ENCODE results near the gene RBBP5.
A peak's percentile ranks its signal among the peaks of the same experiment; 100 is the strongest.
"Not testable (repeated sequence)": the region's sequence is repeated elsewhere in the genome, so short reads cannot be mapped to it uniquely, and the experiment has no call there.

RBBP5 gene, protein sequence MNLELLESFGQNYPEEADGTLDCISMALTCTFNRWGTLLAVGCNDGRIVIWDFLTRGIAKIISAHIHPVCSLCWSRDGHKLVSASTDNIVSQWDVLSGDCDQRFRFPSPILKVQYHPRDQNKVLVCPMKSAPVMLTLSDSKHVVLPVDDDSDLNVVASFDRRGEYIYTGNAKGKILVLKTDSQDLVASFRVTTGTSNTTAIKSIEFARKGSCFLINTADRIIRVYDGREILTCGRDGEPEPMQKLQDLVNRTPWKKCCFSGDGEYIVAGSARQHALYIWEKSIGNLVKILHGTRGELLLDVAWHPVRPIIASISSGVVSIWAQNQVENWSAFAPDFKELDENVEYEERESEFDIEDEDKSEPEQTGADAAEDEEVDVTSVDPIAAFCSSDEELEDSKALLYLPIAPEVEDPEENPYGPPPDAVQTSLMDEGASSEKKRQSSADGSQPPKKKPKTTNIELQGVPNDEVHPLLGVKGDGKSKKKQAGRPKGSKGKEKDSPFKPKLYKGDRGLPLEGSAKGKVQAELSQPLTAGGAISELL

DNA sequence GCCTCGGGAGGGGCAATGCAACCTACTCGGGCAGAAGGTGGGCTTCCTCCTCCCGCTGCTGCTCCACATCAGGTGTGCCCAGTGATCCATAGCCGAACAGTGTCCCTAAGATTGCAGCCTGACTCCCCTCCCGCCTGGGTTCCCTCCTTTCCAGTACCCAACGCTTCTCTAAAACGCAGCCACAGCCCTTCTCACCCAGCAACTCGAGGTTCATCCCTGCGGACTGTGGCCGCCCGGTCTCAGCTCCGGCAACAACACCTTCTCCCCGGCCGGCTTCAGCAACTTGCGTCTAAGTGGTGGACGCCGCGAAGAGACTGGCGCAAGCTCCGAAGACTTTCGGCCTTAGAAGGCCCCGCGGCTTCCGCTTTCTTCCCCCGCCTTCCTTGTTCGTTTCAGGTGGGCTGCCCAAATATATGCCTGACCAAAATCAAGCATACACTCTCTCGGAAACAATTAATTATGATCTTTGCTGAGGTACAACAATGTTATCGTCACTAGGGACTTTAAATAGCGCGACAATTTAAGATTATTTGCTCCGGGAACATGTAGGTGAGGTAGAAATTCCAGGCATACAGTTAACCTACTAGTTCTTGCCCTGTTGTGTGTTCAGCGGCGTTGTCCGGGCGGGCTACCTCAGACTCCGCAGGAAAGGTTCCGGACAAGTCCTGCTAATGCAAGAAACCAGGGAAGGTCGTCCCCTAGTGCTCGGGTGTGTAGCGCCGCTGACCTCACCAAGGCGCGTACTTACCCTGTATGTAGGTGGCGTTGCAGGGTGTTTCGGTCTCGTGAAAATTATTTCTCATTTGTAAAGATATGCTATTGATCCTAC lies at the start of gene RBBP5:
Gene RBBP5, minus strand, starts transcription at position 319 of the 829 bp plus-strand sequence. Its CDS starts 105 bp downstream, at position 214.
- DNase-seq (ENCODE audit: extremely low read depth in 1 of 2, low read depth in 1 of 2), result peak; percentile 78 to 92

DNA sequence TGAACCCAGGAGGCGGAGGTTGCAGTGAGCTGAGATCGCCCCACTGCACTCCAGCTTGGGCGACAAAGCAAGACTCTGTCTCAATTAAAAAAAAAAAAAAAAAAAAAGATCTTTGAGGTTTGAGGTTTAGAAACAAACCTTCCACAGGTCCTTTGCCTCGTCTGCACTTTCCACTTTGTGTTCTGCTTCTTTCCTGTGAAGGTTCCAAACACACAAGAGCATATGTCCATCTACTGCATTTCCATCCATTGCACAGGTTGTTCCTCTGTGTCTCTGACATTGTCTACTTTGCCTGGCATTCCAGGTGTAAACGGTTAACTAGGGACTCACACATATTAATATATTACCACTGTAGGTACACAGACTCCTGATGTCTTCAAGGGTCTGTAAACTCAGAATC lies 49.6 kb upstream of the RBBP5 start:
- no peak for DNase-seq (ENCODE audit: extremely low read depth in 1 of 2, low read depth in 1 of 2)

DNA sequence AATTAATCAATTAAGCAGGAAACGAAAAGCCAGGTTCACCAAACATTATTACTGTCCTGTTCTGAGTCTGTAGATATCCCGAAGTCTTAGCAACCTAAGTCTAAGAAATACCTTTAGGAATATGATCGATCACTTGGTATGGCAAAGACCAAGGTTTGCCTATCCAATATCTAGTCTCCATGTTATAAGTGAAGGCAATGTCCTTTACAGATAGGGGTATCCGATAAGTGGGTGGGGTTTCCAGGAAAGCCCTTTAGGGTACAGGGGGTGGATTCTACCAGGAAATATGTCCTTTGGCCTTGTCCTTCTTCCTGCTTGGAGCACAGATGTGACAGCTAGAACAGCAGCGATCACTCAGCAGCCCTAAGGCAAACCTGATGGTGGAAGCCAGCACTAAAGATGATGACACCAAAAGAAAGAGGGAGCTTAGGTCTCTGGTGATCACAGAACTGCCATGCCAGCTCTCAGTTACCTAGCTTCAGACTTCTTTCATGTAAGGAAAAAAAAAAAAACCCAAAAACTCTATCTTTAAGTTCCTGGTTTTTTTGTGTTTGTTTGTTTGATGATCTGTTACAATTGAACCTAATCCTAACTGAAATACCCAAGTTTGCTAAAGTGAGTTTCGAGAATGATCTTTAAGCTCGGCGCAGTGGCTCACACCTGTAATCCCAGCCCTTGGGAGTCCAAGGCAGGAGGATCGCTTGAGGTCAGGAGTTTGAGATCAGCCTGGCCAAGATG lies 48.9 kb upstream of the RBBP5 start:
- no peak for DNase-seq (ENCODE audit: extremely low read depth in 1 of 2, low read depth in 1 of 2)

DNA sequence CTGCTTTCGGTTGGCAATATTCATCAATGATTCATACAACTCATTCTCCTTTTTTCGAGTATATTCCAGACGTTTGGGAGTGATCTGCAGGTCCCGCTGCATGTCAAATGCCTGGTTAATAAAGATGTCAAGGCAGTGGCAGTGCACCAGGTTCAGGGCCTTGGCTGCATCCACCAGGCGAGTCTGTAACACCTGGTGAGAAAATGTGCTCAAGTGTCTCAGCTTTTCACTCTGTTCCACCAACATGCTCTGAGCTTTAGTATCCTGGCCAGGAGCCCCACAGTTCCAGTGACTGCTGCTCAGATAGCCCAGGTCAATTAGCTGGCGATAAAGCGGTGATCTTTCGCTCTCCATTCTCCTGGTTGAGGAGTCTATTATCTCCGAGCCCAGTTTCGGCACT lies 47.5 kb upstream of the RBBP5 start:
- DNase-seq (ENCODE audit: extremely low read depth in 1 of 2, low read depth in 1 of 2), result no peak

DNA sequence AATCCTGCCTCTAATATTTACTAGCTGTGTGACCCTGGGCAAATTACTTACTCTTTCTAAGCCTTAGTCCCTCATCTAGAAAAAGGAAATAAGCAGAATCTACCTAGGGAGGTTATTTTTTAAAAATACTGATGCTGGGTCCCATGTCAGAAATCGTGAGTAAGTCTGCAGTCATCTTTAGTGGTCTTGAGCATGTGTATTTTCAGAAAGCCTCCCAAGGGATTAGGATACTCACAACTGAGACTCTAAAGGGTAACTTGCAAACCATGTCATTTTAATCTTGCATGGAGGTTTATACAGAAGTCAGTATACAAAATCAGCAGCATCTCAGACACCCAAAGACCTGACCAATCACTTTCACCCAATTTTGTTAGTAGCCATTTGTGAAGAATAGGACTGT lies 46.5 kb upstream of the RBBP5 start:
- DNase-seq (ENCODE audit: extremely low read depth in 1 of 2, low read depth in 1 of 2), result no peak

DNA sequence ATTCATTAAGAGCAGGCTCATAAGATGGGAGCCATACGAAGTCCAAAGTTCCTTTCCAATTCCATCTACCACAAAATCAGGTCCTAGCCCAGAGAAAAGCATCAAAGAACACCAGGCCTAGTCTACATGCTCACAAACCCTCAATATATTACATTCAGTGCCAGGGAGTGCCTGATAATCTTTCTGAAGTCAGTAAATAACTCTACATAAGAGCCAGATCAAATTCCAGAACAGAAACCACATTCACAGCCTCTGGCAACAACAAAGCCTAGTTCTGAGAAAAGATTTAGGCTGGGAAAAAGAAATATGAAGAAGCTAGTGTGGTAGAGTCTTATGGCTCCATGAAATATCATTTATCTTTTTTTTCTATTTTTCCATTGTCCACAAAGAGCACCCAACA lies 40.5 kb upstream of the RBBP5 start:
- no peak for DNase-seq (ENCODE audit: extremely low read depth in 1 of 2, low read depth in 1 of 2)

DNA sequence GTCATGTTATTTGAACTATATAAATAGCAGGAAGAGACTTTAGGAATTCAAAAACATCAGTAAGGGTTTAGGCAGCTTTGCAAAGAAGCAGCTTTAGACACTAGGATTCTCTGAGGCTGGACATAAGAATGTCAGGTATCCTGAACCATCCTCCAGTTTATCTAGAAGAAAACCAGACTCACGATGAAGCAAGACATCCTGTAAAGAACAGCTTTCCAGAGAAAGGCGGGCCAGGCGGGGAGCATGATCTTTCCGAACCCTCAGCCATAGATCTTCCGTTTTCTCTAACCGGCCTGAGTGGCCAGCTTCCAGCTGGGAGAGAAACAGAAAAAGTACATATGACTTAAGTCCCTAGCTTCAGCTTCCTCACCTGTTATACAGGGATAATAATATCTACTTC lies 39.3 kb upstream of the RBBP5 start:
- no peak for DNase-seq (ENCODE audit: extremely low read depth in 1 of 2, low read depth in 1 of 2)

DNA sequence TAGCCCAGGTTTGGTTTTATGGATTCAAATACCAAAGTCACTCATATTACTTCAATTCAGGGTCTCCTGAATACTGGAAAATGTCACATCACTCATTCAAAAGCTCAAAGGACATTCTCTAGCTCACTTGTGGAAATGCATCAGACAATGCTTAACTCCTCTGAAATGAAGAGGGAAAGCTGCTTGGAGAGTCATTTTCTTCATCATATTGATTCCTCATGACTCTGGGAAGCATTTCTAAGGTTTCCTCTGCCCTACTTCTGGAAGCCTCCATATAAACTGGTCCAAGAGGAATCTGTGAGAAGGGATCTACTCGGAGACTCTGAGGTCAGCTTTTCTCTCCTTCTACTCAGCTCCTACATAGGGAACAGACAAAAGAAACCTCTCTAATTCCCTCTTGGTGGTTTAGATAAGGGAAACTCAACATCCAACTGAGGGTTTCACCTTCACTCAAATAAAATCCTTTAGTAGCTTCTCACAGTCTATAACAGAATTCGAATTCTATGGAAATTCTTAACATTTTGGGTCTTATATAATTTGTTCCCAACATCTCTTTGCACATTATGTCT lies 36.4 kb upstream of the RBBP5 start:
- DNase-seq (ENCODE audit: extremely low read depth in 1 of 2, low read depth in 1 of 2), result no peak

DNA sequence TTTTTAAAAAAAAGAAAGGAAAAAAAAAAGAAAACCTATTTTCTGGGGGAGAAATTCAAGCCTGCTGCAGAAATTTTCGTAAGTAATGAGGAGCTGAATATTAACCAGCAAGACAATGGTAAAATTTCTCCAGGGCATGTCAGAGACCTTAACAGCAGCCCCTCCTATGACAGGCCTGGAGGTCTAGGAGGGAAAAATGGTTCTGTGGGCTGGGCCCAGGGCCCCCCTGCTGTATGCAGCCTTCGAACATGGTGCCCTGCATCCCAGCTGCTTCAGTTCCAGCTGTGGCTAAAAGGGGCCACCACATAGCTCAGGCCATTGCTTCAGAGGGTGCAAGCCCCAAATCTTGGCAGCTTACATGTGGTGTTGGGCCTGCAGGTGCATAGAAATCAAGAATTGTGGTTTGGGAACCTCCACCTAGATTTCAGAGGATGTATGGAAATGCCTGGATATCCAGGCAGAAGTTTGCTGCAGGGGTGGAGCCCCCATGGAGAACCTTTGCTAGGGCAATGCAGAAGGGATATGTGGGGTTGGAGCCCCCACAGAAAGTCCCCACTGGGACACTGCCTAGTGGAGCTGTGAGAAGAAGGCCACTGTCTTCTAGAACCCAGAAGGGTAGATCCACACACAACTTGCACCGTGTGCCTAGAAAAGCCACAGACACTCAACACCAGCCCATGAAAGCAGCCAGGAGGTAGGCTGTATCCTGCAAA lies 34.0 kb upstream of the RBBP5 start:
- not testable (repeated sequence) for DNase-seq (ENCODE audit: extremely low read depth in 1 of 2, low read depth in 1 of 2)

DNA sequence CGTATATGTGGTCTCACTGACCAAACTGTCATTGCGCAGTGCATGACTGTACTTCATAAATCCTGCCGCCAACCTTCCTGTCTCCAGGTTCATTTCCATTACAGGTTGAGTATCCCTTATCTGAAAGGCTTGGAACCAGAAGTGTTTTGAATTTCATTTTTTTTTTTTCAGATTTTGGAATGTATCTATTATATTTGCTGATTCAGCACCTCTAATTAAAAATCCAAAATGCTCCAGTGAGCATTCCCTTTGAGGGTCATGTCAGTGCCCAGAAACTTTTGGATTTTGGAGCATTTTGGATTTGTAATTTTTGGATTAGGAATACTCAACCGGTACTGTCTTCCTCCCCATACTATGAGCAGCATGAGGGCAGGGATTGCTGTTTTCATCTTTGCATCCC lies 30.7 kb upstream of the RBBP5 start:
- no peak for DNase-seq (ENCODE audit: extremely low read depth in 1 of 2, low read depth in 1 of 2)

DNA sequence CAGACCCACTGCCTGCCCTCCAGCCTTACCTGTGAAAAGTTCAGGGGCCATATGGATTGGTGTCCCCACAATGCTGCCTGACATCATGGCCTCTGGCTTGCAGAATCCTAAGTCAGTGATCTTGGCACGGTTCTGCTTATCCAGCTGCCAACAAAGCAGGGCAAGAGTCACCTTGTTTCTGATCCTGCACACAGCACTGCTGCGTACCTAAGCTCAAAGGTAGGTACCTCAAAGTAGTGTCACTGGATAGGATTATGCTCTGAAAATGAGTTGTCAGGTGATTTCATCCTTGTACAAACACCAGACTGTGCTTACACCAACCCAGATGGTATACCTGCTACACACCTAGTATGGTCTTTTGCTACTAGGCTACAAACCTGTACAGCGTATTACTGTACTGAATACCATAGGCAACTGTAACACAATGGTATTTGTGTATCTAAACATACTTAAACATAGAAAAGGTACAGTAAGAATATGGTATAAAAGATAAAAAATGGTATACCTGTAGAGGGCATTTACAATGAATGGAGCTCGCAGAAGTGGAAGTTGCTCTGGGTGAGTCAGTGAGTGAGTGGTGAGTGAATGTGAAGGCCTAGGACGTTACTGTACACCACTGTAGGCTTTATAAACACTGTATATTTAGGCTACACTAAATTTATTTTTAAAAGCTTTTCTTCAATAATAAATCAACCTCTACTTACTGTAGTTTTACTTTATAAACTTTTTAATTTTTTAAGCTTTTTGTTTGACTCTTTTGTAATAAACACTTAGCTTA lies 29.1 kb upstream of the RBBP5 start:
- no peak for DNase-seq (ENCODE audit: extremely low read depth in 1 of 2, low read depth in 1 of 2)

DNA sequence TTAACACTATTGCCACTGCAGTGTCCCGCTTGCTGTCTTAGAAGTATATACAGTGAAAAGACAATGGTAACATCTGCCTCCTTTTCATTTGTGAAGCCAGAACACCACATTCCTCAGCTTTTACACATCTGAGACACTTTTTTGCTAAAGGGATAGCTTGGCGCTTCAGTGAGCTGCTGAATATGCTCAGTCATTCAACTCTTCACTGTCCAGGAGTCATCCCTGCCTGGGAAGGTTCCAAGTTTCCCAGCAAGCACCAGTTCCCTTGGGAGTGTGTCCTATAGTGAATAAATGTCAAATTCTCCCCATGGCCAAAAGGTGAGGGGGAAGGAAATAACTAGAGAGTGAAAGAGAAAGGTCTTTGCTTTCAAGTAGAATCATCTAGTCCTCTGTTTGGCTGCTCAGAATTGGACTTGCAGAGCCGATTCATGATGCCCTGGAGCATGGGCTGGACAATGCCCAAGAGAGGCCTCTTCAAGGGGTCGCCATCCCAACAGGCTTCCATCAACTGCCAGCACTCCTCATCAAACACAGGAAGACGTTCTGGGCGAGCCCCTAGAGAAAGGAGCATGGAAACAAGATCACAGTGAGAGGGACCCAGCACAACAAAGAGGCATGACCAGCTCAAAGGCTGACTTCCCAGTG lies 25.5 kb upstream of the RBBP5 start:
- DNase-seq (ENCODE audit: extremely low read depth in 1 of 2, low read depth in 1 of 2), result no peak

DNA sequence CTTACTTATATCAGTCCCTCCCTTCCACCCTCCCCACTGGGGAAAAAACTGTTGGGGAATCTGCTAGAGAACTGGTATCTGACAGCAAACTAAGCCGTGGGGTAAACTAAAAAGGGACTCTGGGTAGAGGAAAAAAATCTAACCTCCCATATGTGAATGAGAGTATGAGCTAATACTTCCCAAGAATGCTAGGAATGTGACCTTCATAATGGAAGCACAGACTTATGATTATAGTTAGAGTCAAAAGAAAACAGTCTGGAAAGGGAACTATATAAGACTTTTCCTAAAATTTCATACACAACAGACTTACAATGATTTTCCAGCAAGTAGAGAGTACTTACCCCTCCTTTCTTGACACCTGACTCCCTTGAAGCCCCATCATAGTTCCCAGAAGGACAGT lies 23.0 kb upstream of the RBBP5 start:
- DNase-seq (ENCODE audit: extremely low read depth in 1 of 2, low read depth in 1 of 2), result no peak

DNA sequence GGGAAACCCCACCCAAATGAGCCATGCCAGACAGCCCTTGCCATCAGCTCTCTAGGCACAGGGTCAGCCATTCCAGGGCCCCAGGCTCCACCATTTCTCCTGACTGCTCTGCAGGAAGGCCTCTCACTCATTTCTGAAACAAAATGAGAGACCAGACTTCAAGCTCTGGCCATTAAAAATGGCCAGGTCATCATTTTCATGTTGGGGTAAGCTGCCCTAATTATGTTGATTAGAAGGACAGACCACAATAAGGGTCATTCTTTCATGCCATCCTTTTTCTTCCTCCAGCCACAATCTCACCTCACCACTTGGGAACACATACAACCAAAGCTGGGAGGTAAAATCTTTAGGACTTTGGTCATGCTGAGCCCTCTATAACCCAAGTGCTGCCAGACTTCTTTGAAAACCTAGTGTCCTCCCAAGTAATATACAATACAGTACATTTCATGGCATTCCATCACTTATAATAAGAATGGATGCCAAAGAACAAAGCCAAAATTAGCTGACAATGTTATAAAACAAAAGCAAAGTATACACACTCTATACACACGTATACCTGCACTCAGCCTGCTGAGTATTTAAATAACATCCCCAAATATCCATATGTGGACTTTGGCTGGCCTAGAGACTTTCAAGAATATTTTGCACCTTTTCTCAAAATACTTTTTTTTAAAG lies 22.4 kb upstream of the RBBP5 start:
- DNase-seq (ENCODE audit: extremely low read depth in 1 of 2, low read depth in 1 of 2), result no peak

DNA sequence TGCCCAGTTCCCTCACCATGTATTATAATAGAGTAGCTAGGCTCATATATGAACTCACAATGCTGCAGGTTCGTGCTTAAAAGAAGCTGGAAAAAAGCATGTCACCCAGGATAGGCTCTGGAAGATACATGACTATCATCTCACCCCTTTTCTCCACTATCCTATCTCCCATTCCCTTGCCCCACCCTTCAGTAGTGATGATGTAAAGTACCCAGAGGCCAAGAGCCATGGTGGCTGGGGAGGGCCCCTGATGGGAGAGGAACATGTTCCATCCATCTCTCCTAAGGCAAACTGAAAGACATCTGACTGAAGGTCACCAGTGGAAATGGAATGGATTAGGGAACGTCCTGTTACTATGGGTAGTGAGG lies 20.3 kb upstream of the RBBP5 start:
- no peak for DNase-seq (ENCODE audit: extremely low read depth in 1 of 2, low read depth in 1 of 2)

DNA sequence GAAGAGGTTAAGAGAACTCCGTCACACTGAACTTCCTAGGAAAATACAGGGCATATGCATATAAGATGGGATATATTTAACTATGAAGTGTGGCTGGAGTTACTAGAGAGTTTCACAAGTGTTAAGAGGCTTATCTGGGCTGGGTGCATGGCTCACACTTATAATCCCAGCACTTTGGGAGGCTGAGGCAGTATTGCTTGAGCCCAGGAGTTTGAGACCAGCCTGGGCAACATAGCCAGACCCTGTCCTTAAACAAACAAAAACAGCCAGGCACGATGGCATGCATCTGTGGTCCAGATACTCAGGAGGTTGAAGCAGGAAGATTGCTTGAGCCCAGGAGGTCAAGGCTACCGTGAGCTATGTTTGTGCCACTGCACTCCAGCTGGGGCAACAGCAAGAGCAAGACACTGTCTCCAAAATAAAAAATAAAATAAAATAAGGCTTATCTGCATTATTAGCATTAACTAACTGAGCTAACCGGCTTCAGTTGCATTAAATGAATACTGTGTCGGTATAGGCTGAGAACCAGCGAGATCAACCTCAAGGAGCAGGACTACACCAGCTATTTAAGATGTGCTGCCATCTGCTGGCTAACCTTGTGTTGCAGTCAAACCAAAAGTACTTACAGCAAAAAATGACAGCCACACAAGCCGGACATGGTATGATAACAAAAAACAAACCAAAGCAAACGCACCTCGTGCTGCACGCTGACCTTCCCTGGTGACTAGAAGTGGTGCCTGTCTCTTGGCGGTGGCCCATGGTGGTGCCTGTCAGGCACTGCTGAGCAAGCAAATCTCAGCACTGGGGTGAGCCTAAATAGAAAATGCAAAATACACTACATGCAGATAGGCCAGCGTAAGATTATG lies 19.7 kb upstream of the RBBP5 start:
- peak; percentile 20 to 44 for DNase-seq (ENCODE audit: extremely low read depth in 1 of 2, low read depth in 1 of 2)

DNA sequence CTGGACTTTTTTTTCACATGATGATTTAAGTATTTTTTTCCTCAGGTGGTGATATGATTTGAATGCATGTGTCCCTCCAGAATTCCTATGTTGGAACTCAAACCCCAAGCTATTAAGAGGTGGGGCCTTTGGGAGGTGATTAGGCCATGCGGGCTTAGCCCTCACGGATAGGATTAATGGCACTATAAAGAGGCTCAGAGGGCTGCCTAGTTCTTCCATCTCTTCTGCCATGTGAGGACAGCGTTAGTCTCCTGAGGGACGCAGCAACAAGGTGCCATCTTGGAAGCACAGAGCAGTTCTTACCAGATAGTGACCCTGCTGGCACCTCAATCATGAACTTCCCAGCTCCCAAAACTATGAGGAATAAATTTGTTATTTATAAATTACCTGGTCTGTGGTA lies 18.3 kb upstream of the RBBP5 start:
- no peak for DNase-seq (ENCODE audit: extremely low read depth in 1 of 2, low read depth in 1 of 2)

DNA sequence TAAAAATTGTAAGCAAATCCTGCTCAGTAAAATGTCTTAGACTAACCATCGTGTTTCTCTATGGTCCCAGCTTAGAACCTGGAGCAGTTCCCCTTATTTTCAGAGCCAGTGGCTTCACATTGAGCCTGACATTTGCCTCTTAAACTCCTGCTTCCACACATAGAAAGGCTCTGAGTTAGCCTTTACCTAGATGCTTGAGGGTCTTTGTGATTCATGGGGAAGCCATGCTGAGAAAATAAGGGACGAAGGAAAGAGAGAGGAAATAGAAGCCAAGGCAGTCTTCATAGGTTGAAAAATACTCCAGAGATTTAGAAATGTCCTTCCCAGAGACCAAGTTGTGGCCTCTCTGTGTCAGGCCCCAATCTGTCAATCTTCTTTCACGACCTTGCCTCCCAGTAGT lies 16.1 kb upstream of the RBBP5 start:
- no peak for DNase-seq (ENCODE audit: extremely low read depth in 1 of 2, low read depth in 1 of 2)

Measured in stimulated activated CD8-positive, alpha-beta memory T cell treated with anti-CD3 and anti-CD28 coated beads, Interleukin-7, amount 100 ng/mL, for 48 hours (primary cell).